Right cardiac atrium (tissue), 5 donors: Measurements from ENCODE around the gene UST. TPM values are rescaled to one million over a fixed set of nuclear protein-coding genes. Genes with fewer than 3 reads are reported as not detected.
A peak's percentile ranks its signal among the peaks of the same experiment; 100 is the strongest.

Source experiments
- ATAC-seq, 2 donors: fragments of 200-7000 bp; cut with Tn5 transposase; one replicate each; pipeline versions ENCODE4 v1.8.0 to v1.9.1; 2020; ENCODE audit warnings: moderate library complexity in 2 of 2, mild to moderate bottlenecking in 1 of 2
- DNase-seq, 3 donors: peaks; one replicate each; pipeline ENCODE4 v3.0.0-alpha.2; 2020
- H3K27ac ChIP-seq: one replicate; pipeline ENCODE4 v1.5.1; 2013; ENCODE audit warnings: mild to moderate bottlenecking, low read length, control low read depth, moderate library complexity
- H3K27me3 ChIP-seq: one replicate; pipeline ENCODE4 v1.6.1; 2013; ENCODE audit not compliant: control insufficient read depth, insufficient read depth
- H3K4me1 ChIP-seq: one replicate; pipeline ENCODE4 v1.6.1; 2013; ENCODE audit warnings: low read length; ENCODE audit not compliant: control insufficient read depth, insufficient read depth
- H3K4me3 ChIP-seq: one replicate; pipeline ENCODE4 v1.5.1; 2013; ENCODE audit warnings: low read length, control low read depth
- H3K9me3 ChIP-seq: one replicate; pipeline ENCODE4 v1.6.1; 2013; ENCODE audit warnings: low read length; ENCODE audit not compliant: control insufficient read depth
- WGBS: extraction: QIAGEN DNeasy Blood & Tissue Kit; methylation state at CpG from one replicate; pipeline ENCODE4 v1.1.7; 2013; 5-methylcytosine and 5-hydroxymethylcytosine counted together
- intact Hi-C, 4 donors: fragments of 100-400 bp; cut with DNase I; formaldehyde crosslinking; loops; one replicate each; pipeline versions ENCODE4 v1.11.0 to v1.14.0; 2022 to 2023
- polyA plus RNA-seq: library from polyadenylated mRNA; stranded (reverse); fragments of 200-250 nt; gene quantifications from one replicate; pipeline ENCODE4 v1.2.3, GENCODE V29; 2013
- total RNA-seq, 4 donors: library from RNA; stranded (reverse); fragmentation: NEBNext Ultra II Directional; extraction: Animal tissue kit (Norgen Biotek cat#: 25700); gene quantifications; one replicate each; pipeline ENCODE4 v1.2.1, GENCODE V29; 2021
- donor health status: healthy with polysubstance abuse.
- donor health status: DM: no; HTN: yes; CAD: no.
- donor health status: DM: no; HTN: no; CAD: no.
- donor health status: DM: no; HTN: yes; CAD: no; lungs with severe emphysema.
- donor health status: DM: yes; HTN: yes; CAD: no.

Gene UST
- total and polyA plus RNA-seq, 5 donors, result 4.4 to 5.9 (median 5.1) TPM

- H3K27me3 ChIP-seq, result no peaks in the 10 kb centered on the region
- no peak overlapping the region for H3K4me3 ChIP-seq
- no peak overlapping the region for H3K27ac ChIP-seq
- DNase-seq (no peak), ATAC-seq (no peak)
- 82% methylated on average over 7 of the region's 7 CpGs for WGBS
- peaks cover 8% of the 10 kb centered on the region for H3K4me1 ChIP-seq
- intact Hi-C loops, result no loop called here
- H3K9me3 ChIP-seq, result no peaks in the 10 kb centered on the region
Observed at GRCh38 chr6:149059557-149059956, 312.7 kb downstream of the UST start.

GRCh38 chr6:149060300-149060984, 313.6 kb downstream of the UST start:
- peaks cover 8% of the 10 kb centered on the region for H3K4me1 ChIP-seq
- ATAC-seq (peak; percentile 10 to 53), DNase-seq (no peak)
- no peak overlapping the region for H3K4me3 ChIP-seq
- H3K27ac ChIP-seq, result no peak overlapping the region
- WGBS, result 61% methylated on average over 19 of the region's 19 CpGs
- intact Hi-C loops, result no loop called here
- no peaks in the 10 kb centered on the region for H3K27me3 ChIP-seq
- no peaks in the 10 kb centered on the region for H3K9me3 ChIP-seq

DNA sequence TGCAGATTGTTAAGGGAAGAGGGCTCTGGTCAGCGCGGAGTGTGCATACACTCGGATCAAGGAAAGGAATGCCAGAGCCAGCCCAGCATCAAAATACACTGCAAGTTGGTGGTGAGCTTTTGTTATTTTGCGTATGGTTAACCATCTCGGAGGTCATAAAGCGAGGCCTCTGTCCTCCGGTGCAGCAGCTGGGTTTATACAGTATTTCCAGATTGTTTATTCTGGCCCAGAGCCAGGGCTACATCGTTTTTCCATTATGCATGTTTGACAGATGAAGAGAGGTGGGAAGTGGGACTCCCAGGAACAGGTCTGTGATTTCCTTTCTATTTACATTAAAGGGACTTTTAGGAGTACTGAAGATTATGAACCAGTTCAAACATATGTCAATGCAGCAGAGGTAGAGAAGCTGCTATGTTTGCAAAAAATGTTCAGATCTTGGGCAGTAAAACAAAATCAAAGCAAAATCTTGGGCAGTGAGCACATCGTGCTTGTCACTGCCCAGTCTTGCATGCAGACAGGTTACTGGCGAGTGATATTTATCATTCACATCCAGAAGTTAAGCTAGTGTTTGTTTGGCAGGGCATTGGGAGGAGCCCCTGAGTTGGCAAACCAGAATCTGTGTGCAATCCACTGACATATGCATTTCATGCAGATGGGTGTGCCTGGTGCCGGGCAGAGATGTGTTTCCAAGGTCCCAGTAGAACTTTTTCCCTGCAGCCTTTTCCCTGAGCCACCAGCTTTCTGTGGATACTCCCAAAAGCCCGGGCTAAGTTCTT, 314.3 kb downstream of the UST start:
- DNase-seq (no peak), ATAC-seq (peak in 1 of 2 donors; percentile 21)
- H3K9me3 ChIP-seq, result no peaks in the 10 kb centered on the region
- H3K4me3 ChIP-seq, result no peak overlapping the region
- no peak overlapping the region for H3K27ac ChIP-seq
- H3K27me3 ChIP-seq, result no peaks in the 10 kb centered on the region
- intact Hi-C loops, result no loop called here
- 54% methylated on average over 12 of the region's 12 CpGs for WGBS
- H3K4me1 ChIP-seq, result peaks cover 8% of the 10 kb centered on the region

DNA sequence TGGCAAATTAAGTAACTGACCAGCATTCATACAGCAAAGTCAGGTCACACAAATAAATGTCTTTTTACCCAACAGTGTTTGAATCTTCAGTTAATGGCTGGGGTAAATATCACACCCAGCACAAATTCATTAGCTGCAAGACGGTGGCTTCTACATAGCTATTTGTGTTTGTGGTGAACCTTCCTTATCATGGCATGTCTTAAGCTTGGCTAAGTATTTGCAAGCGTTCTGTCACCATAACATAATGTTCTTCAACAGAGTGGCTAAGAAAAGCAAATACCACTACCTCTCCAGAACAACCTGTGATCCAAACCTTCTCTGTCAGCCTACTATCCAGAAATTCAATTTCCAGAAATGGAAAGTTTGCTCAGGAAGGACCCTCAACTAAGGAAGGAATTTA, 315.1 kb downstream of the UST start:
- WGBS, result 63% methylated on average over 2 of the region's 2 CpGs
- H3K27ac ChIP-seq, result no peak overlapping the region
- ATAC-seq (no peak), DNase-seq (no peak)
- H3K4me3 ChIP-seq, result no peak overlapping the region
- intact Hi-C loops, result no loop called here
- H3K9me3 ChIP-seq, result no peaks in the 10 kb centered on the region
- no peaks in the 10 kb centered on the region for H3K27me3 ChIP-seq
- peaks cover 8% of the 10 kb centered on the region for H3K4me1 ChIP-seq

DNA sequence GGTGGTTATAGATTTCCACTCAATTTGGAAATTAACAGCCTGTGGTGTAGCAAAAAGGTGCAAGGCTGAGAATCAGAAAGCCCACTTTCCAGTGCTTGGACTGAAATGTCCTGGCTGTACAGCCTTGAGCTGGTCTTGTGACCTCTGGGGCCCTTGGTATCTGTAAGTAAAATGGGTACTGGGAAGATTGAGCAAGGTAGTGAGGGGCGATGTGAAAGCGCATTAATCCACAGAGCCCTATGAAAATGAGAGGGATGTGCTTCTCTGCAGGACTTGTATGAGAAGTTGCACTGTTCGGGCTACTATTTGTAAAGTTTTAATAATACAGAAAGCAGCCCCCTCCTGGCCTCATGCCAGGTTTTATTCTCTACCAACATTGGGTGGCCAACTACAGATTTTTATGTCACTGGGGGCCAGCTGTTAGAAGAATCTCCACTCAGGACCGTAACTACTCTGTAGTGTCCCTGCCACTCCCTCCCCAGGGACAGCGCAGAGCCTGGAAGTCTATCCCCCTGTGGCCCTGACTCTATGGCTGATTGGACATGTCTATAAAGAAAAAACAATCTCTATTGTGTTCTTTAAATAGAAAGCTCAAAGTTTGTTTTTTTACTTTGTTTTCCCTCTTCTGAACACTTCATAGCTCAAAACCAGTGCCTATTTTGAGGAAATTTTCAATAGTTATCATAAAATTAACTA, 316.0 kb downstream of the UST start:
- Histone ChIP-seq H3K27me3 (no peaks in the 10 kb centered on the region), H3K4me3 (no peak overlapping the region), H3K27ac (no peak overlapping the region), H3K9me3 (no peaks in the 10 kb centered on the region), H3K4me1 (peaks cover 8% of the 10 kb centered on the region)
- 81% methylated on average over 5 of the region's 5 CpGs for WGBS
- ATAC-seq (no peak), DNase-seq (no peak)
- intact Hi-C loops, result no loop called here

GRCh38 chr6:149063468-149063867, 316.6 kb downstream of the UST start:
- H3K9me3 ChIP-seq, result no peaks in the 10 kb centered on the region
- ATAC-seq (no peak), DNase-seq (no peak)
- WGBS, result 82% methylated on average over 3 of the region's 3 CpGs
- H3K27ac ChIP-seq, result no peak overlapping the region
- intact Hi-C loops, result no loop called here
- peaks cover 8% of the 10 kb centered on the region for H3K4me1 ChIP-seq
- no peaks in the 10 kb centered on the region for H3K27me3 ChIP-seq
- H3K4me3 ChIP-seq, result no peak overlapping the region

DNA sequence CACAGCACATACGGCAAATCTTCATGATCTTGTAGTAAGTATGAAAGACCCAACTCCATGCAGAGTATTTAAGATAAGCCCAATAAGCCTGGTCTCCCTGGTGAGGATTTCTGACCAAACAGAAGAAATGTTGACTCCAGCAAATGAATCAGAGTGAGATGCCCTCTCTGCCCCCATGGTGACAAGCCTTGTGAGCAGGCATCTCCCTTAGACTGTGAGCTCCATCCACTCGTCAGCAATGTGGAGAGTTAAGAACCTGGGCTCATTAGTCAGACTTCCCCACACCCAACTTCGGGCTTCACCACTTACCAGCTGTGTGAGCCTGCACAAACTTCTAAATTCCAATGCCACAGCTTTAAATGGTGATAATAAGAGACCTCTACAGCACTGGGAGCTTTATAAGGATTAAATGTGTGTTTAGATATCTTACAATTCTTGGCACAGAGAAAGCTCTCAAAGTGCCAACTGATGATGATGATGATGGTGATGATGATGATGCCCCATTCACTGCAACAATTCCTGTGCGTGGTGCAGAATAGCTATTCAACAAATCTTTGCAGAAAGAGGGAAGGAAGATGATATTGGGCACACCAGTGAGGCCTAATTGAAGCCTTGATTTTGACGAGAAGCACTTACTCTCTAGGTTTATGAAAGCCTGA, 317.3 kb downstream of the UST start:
- peaks cover 8% of the 10 kb centered on the region for H3K4me1 ChIP-seq
- no peaks in the 10 kb centered on the region for H3K9me3 ChIP-seq
- no peak overlapping the region for H3K27ac ChIP-seq
- no peaks in the 10 kb centered on the region for H3K27me3 ChIP-seq
- intact Hi-C loops, result no loop called here
- WGBS, result 71% methylated on average over 5 of the region's 5 CpGs
- H3K4me3 ChIP-seq, result no peak overlapping the region
- DNase-seq, result no peak
- ATAC-seq, result no peak

- ATAC-seq (peak; percentile 34 to 50), DNase-seq (peak in 1 of 3 donors; percentile 53)
- no peak overlapping the region for H3K4me3 ChIP-seq
- intact Hi-C loops, result no loop called here
- no peaks in the 10 kb centered on the region for H3K27me3 ChIP-seq
- no peaks in the 10 kb centered on the region for H3K9me3 ChIP-seq
- peaks cover 8% of the 10 kb centered on the region for H3K4me1 ChIP-seq
- 63% methylated on average over 7 of the region's 7 CpGs for WGBS
- peak overlapping the region; percentile 52 for H3K27ac ChIP-seq
Observed at GRCh38 chr6:149064660-149065015, 317.8 kb downstream of the UST start.

GRCh38 chr6:149065121-149065520, 318.3 kb downstream of the UST start:
- peak overlapping the region; percentile 52 for H3K27ac ChIP-seq
- peaks cover 8% of the 10 kb centered on the region for H3K4me1 ChIP-seq
- H3K27me3 ChIP-seq, result no peaks in the 10 kb centered on the region
- no peak for ATAC-seq
- H3K9me3 ChIP-seq, result no peaks in the 10 kb centered on the region
- WGBS, result 62% methylated on average over 4 of the region's 4 CpGs
- no peak overlapping the region for H3K4me3 ChIP-seq
- intact Hi-C loops, result no loop called here
- no peak for DNase-seq

- H3K4me3 ChIP-seq, result no peak overlapping the region
- DNase-seq (no peak), ATAC-seq (peak; percentile 62 to 65)
- 57% methylated on average over 8 of the region's 8 CpGs for WGBS
- H3K9me3 ChIP-seq, result no peaks in the 10 kb centered on the region
- intact Hi-C loops, result no loop called here
- H3K27me3 ChIP-seq, result no peaks in the 10 kb centered on the region
- peak overlapping the region; percentile 31 for H3K27ac ChIP-seq
- H3K4me1 ChIP-seq, result peaks cover 8% of the 10 kb centered on the region
Observed at GRCh38 chr6:149065658-149066556, 319.1 kb downstream of the UST start.
